GM23338 (cell line): Measurements from ENCODE around the gene AP2B1. TPM values are rescaled to one million over a fixed set of nuclear protein-coding genes. Genes with fewer than 3 reads are reported as not detected.
A peak's percentile ranks its signal among the peaks of the same experiment; 100 is the strongest.

Experiments
- ATAC-seq: fragments of 200-7000 bp; cut with Tn5 transposase; 3 replicates; pipeline ENCODE4 v1.9.1; 2020
- DNase-seq: peaks from one replicate; pipeline ENCODE4 v3.0.0-alpha.2; 2015; ENCODE audit warnings: low spot score
- H2AFZ ChIP-seq: fragments of 200-600 bp; sonication (generic); 2 replicates; pipeline ENCODE4 v1.8.0; 2016; ENCODE audit warnings: antibody characterized with exemption, mild to moderate bottlenecking, moderate library complexity
- H3F3A ChIP-seq: fragments of 200-600 bp; sonication (generic); replicated peaks from 2 replicates; pipeline ENCODE4 v1.8.0; 2017; ENCODE audit warnings: antibody characterized with exemption, mixed run types, low read depth
- H3K27ac ChIP-seq: fragments of 200-600 bp; sonication (generic); 2 replicates; pipeline ENCODE4 v1.6.1; 2016; ENCODE audit warnings: low read depth
- H3K27me3 ChIP-seq: fragments of 200-600 bp; sonication (generic); 2 replicates; pipeline ENCODE4 v1.8.0; 2016; ENCODE audit warnings: mild to moderate bottlenecking, mixed run types, moderate library complexity; ENCODE audit not compliant: insufficient read depth
- H3K36me3 ChIP-seq: fragments of 200-600 bp; sonication (generic); 2 replicates; pipeline ENCODE4 v1.8.0; 2016; ENCODE audit warnings: mild to moderate bottlenecking; ENCODE audit not compliant: insufficient read depth
- H3K4me1 ChIP-seq: fragments of 200-600 bp; sonication (generic); 2 replicates; pipeline ENCODE4 v1.8.0; 2016; ENCODE audit warnings: mild to moderate bottlenecking, moderate library complexity; ENCODE audit not compliant: insufficient read depth
- H3K4me2 ChIP-seq: fragments of 200-600 bp; sonication (generic); 2 replicates; pipeline ENCODE4 v1.7.1; 2017; ENCODE audit warnings: mixed run types
- H3K4me3 ChIP-seq: fragments of 200-600 bp; sonication (generic); 2 replicates; pipeline ENCODE4 v1.6.1; 2016; ENCODE audit warnings: mixed run types
- H3K79me2 ChIP-seq: fragments of 200-600 bp; sonication (generic); replicated peaks from 2 replicates; pipeline ENCODE4 v1.8.0; 2017; ENCODE audit warnings: mild to moderate bottlenecking; ENCODE audit not compliant: insufficient read depth
- H3K9me2 ChIP-seq: fragments of 200-600 bp; sonication (generic); 2 replicates; pipeline ENCODE4 v1.8.0; 2017; ENCODE audit not compliant: insufficient read depth
- H4K20me1 ChIP-seq: fragments of 200-600 bp; sonication (generic); replicated peaks from 2 replicates; pipeline ENCODE4 v1.8.0; 2017; ENCODE audit warnings: mild to moderate bottlenecking; ENCODE audit not compliant: insufficient read depth
- H3K27ac Mint-ChIP-seq: 2 replicates; pipeline ENCODE4 v1.8.0; 2020; ENCODE audit warnings: inconsistent platforms, mild to moderate bottlenecking, moderate library complexity, mixed read lengths
- H3K27me3 Mint-ChIP-seq: 3 replicates; pipeline ENCODE4 v1.8.0; 2022; ENCODE audit warnings: low read depth, mild to moderate bottlenecking, moderate library complexity, mixed read lengths, inconsistent platforms; ENCODE audit not compliant: insufficient read depth, poor library complexity
- H3K36me3 Mint-ChIP-seq: 3 replicates; pipeline ENCODE4 v1.8.0; 2021; ENCODE audit warnings: low read depth, mild to moderate bottlenecking, inconsistent platforms, moderate library complexity, mixed read lengths
- H3K4me1 Mint-ChIP-seq: 3 replicates; pipeline ENCODE4 v1.8.0; 2020; ENCODE audit warnings: mild to moderate bottlenecking, inconsistent platforms, mixed read lengths
- H3K4me3 Mint-ChIP-seq: 3 replicates; pipeline ENCODE4 v1.8.0; 2021; ENCODE audit warnings: moderate library complexity, mild to moderate bottlenecking, inconsistent platforms, mixed read lengths
- H3K9me3 Mint-ChIP-seq: 3 replicates; pipeline ENCODE4 v1.8.0; 2020; ENCODE audit warnings: moderate library complexity, mild to moderate bottlenecking, inconsistent platforms, mixed read lengths
- CREB1 ChIP-seq: fragments of 250-450 bp; sonication (Bioruptor Pico); IDR thresholded peaks from 2 replicates; pipeline ENCODE4 v1.5.0; 2020; ENCODE audit warnings: low read depth, mild to moderate bottlenecking, moderate library complexity
- EZH2 ChIP-seq: fragments of 200-600 bp; sonication (generic); IDR thresholded peaks from one replicate; pipeline ENCODE4 v1.8.0; 2017; ENCODE audit warnings: antibody characterized with exemption, mild to moderate bottlenecking, low read depth; ENCODE audit not compliant: unreplicated experiment
- EZH2phosphoT487 ChIP-seq: fragments of 200-600 bp; sonication (generic); IDR thresholded peaks from one replicate; pipeline ENCODE4 v1.8.1; 2018; ENCODE audit warnings: antibody characterized with exemption; ENCODE audit not compliant: unreplicated experiment
- JUNB ChIP-seq: IDR thresholded peaks from one replicate; pipeline ENCODE4 v1.6.1; 2016; ENCODE audit warnings: antibody characterized with exemption; ENCODE audit not compliant: unreplicated experiment
- NANOG ChIP-seq: IDR thresholded peaks from 2 replicates; pipeline ENCODE4 v1.6.1; 2016; ENCODE audit warnings: antibody characterized with exemption, borderline replicate concordance
- POLR2AphosphoS5 ChIP-seq: IDR thresholded peaks from 2 replicates; pipeline ENCODE4 v1.6.1; 2016; ENCODE audit warnings: antibody characterized with exemption, low read depth
- STAT1 ChIP-seq: IDR thresholded peaks from one replicate; pipeline ENCODE4 v1.6.1; 2016; ENCODE audit warnings: antibody characterized with exemption; ENCODE audit not compliant: unreplicated experiment
- ZNF114 ChIP-seq: fragments of 250-450 bp; sonication (Bioruptor Pico); IDR thresholded peaks from 2 replicates; pipeline ENCODE4 v1.5.0; 2020; ENCODE audit warnings: mild to moderate bottlenecking, moderate library complexity
- ZNF331 ChIP-seq: fragments of 250-450 bp; sonication (Bioruptor Pico); IDR thresholded peaks from 2 replicates; pipeline ENCODE4 v1.5.0; 2020; ENCODE audit warnings: low read depth, mild to moderate bottlenecking, moderate library complexity
- polyA plus RNA-seq: library from polyadenylated mRNA; unstranded; fragments of >200 nt; fragmentation: Nextera tagmentation; extraction: Ambion mirVana; gene quantifications from 2 replicates; pipeline ENCODE4 v1.2.1, GENCODE V29; 2016
- total RNA-seq: library from RNA; depleted of rRNA; stranded (reverse); fragments of >200 nt; shearing (Covaris generic); gene quantifications from 2 replicates; pipeline ENCODE4 v1.2.3, GENCODE V29; 2014
- TF ChIP-seq, protein P1 (sequence below): IDR thresholded peaks from 2 replicates; pipeline ENCODE4 v1.6.1; 2016; ENCODE audit warnings: antibody characterized with exemption
- TF ChIP-seq, protein P2 (sequence below): IDR thresholded peaks from one replicate; pipeline ENCODE4 v1.6.1; 2018; ENCODE audit warnings: antibody characterized with exemption; ENCODE audit not compliant: unreplicated experiment

Gene AP2B1
- total and polyA plus RNA-seq, 2 experiments from 2014 or later: 89.7 to 144 TPM

DNA sequence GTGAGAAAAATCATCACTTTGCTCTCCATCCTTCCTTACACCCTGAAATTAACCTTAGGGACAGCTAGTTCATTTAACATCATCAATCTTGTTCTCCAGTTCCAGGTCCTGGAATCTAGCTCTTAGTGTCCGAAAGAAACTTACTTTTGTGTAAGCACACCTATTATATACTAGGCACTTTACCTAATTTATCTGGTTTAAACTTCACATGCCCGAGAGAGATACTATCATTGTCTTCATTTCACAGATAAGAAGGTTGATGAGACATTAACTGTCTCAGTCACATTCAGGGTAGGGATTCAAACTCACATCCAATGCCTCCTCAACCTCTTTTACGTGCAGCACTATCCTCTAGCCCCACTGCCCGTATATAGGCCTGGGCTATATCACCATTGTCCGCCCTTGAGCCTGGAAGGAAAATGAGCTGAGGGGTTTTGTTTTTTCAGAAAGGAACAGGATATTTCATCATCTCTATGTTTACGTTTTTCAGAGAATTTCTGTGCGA lies 501 bp upstream of the AP2B1 start (continued):
- TF ChIP-seq, protein P1, sequence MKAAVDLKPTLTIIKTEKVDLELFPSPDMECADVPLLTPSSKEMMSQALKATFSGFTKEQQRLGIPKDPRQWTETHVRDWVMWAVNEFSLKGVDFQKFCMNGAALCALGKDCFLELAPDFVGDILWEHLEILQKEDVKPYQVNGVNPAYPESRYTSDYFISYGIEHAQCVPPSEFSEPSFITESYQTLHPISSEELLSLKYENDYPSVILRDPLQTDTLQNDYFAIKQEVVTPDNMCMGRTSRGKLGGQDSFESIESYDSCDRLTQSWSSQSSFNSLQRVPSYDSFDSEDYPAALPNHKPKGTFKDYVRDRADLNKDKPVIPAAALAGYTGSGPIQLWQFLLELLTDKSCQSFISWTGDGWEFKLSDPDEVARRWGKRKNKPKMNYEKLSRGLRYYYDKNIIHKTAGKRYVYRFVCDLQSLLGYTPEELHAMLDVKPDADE: no peak
- TF ChIP-seq JUNB: no peak
- TF ChIP-seq STAT1: no peak
- no peak for TF ChIP-seq EZH2
- TF ChIP-seq POLR2AphosphoS5: no peak
- no peak for TF ChIP-seq EZH2phosphoT487
- TF ChIP-seq NANOG: no peak
- no peak for TF ChIP-seq ZNF331 (CRISPR knock-in tag)
- no peak for TF ChIP-seq CREB1 (CRISPR knock-in tag)

DNA sequence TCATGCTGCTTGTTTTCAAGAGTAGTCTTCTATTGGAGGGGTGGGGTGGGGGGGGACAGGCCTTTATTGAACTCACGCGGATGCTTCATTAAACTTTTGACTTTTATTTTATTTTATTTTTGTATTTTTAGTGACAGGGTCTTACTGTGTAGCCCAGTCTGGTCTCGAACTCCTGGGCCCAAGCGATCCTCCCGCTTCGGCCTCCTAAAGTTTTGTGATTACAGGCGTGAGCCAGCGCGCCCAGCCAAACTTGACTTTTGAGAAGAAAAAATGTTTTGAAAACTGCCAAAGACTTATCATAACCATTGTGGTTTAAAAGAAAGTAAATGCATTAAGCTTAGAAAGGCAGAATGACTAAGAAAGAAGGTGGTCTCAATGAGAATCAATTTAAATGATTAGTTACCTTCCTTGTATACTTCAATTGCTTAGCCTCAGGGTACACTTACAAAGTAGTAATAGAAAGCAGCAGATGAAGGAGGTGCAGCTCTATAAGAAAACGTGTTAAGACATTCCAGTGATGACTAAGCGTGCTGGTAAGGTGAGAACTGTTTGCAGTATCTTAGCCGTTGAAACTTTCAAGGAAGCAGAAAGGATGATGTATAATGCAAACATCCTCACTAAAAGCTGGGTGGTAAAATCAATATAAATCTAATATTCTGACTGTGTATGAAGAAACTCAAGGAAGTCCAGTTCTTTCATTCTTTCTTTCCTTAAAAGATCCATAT lies 1.2 kb downstream of the AP2B1 start:
- Mint-ChIP-seq H3K9me3 (no peaks in the 10 kb centered on the region), H3K4me3 (peak overlapping the region; percentile 99), H3K27me3 (peaks cover 7% of the 10 kb centered on the region), H3K36me3 (peaks cover 3% of the 10 kb centered on the region; the same call in 1 of the 3 replicates), H3K4me1 (peaks cover 17% of the 10 kb centered on the region), H3K27ac (peak overlapping the region; percentile 99)
- H3K4me2 ChIP-seq: peak overlapping the region; percentile 67
- H3K9me2 ChIP-seq: no peaks in the 10 kb centered on the region
- no peak for TF ChIP-seq EZH2
- TF ChIP-seq, protein P1: no peak
- no peak for TF ChIP-seq ZNF114 (CRISPR knock-in tag)
- no peak for TF ChIP-seq STAT1
- TF ChIP-seq CREB1 (CRISPR knock-in tag): no peak
- TF ChIP-seq, protein P2, sequence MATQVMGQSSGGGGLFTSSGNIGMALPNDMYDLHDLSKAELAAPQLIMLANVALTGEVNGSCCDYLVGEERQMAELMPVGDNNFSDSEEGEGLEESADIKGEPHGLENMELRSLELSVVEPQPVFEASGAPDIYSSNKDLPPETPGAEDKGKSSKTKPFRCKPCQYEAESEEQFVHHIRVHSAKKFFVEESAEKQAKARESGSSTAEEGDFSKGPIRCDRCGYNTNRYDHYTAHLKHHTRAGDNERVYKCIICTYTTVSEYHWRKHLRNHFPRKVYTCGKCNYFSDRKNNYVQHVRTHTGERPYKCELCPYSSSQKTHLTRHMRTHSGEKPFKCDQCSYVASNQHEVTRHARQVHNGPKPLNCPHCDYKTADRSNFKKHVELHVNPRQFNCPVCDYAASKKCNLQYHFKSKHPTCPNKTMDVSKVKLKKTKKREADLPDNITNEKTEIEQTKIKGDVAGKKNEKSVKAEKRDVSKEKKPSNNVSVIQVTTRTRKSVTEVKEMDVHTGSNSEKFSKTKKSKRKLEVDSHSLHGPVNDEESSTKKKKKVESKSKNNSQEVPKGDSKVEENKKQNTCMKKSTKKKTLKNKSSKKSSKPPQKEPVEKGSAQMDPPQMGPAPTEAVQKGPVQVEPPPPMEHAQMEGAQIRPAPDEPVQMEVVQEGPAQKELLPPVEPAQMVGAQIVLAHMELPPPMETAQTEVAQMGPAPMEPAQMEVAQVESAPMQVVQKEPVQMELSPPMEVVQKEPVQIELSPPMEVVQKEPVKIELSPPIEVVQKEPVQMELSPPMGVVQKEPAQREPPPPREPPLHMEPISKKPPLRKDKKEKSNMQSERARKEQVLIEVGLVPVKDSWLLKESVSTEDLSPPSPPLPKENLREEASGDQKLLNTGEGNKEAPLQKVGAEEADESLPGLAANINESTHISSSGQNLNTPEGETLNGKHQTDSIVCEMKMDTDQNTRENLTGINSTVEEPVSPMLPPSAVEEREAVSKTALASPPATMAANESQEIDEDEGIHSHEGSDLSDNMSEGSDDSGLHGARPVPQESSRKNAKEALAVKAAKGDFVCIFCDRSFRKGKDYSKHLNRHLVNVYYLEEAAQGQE: no peak
- no peak for TF ChIP-seq ZNF331 (CRISPR knock-in tag)
- no peak for TF ChIP-seq POLR2AphosphoS5
- no peak for TF ChIP-seq NANOG
- H3K27me3 ChIP-seq: no peaks in the 10 kb centered on the region
- H3K4me3 ChIP-seq: peak overlapping the region; percentile 92
- DNase-seq (peak; percentile 40), ATAC-seq (no peak)
- peak overlapping the region; percentile 100; the same call in 1 of the 2 replicates for H3K27ac ChIP-seq
- H3K36me3 ChIP-seq: no peaks in the 10 kb centered on the region
- no peak overlapping the region for H2AFZ ChIP-seq
- H3F3A ChIP-seq: 0 out of 2 replicates have a peak, but pooled peaks cover 4% of the 10 kb centered on the region
- peaks cover 13% of the 10 kb centered on the region for H3K4me1 ChIP-seq
- H4K20me1 ChIP-seq: peaks cover 10% of the 10 kb centered on the region
- H3K79me2 ChIP-seq: peaks cover 57% of the 10 kb centered on the region
